HepG2 (cell line): ENCODE measurements around the gene SH3PXD2A. TPM values are rescaled to one million over a fixed set of nuclear protein-coding genes. Genes with fewer than 3 reads are reported as not detected.

ENCODE experiments used
- CCAR2 ChIP-seq: fragments of 200-400 bp; formaldehyde crosslinking; optimal IDR thresholded peaks from 2 replicates; pipeline ENCODE3; 2018; ENCODE audit warnings: low read depth, mild to moderate bottlenecking, low read length, moderate library complexity
- EP300 ChIP-seq, 3 experiments: sonication (generic) in 1 of 3; formaldehyde crosslinking in 1 of 3; IDR thresholded peaks; 2 replicates each; pipeline versions ENCODE4 v1.5.1 to v1.6.1; 2011 to 2020; ENCODE audit warnings: low read depth in 2 of 3, low read length in 2 of 3, borderline replicate concordance in 1 of 3, improper control_type of control experiment in 1 of 3, mild to moderate bottlenecking in 1 of 3, missing genetic modification reagents in 1 of 3, moderate library complexity in 1 of 3
- GMEB2 ChIP-seq: IDR thresholded peaks from 2 replicates; pipeline ENCODE4 v1.6.1; 2016; ENCODE audit warnings: missing biosample characterization, missing genetic modification reagents, low read depth
- KDM1A ChIP-seq: IDR thresholded peaks from 2 replicates; pipeline ENCODE4 v1.6.1; 2016; ENCODE audit warnings: missing compliant biosample characterization
- MYNN ChIP-seq: sonication (generic); formaldehyde crosslinking; IDR thresholded peaks from 2 replicates; pipeline ENCODE4 v1.4.0; 2020; ENCODE audit warnings: mild to moderate bottlenecking, low read depth, missing genetic modification reagents
- NPAS2 ChIP-seq: sonication (generic); formaldehyde crosslinking; IDR thresholded peaks from 2 replicates; pipeline ENCODE4 v1.8.0; 2022; ENCODE audit warnings: mild to moderate bottlenecking, missing genetic modification reagents, borderline replicate concordance
- REXO4 ChIP-seq: sonication (generic); formaldehyde crosslinking; IDR thresholded peaks from 2 replicates; pipeline ENCODE4 v1.8.0; 2022; ENCODE audit warnings: missing genetic modification reagents, mild to moderate bottlenecking, borderline replicate concordance
- SMC3 ChIP-seq: IDR thresholded peaks from 2 replicates; pipeline ENCODE4 v1.6.1; 2011; ENCODE audit warnings: low read length, improper control_type of control experiment
- SRY ChIP-seq: sonication (generic); formaldehyde crosslinking; IDR thresholded peaks from 2 replicates; pipeline ENCODE4 v1.8.0; 2022; ENCODE audit warnings: mild to moderate bottlenecking, missing genetic modification reagents
- TBX3 ChIP-seq: fragments of 450-650 bp; IDR thresholded peaks from 2 replicates; pipeline ENCODE4 v1.6.1; 2017; ENCODE audit warnings: antibody characterized with exemption, mild to moderate bottlenecking, inconsistent platforms, borderline replicate concordance
- ZBTB20 ChIP-seq: sonication (generic); formaldehyde crosslinking; IDR thresholded peaks from 2 replicates; pipeline ENCODE4 v1.8.1; 2023; ENCODE audit warnings: missing genetic modification reagents, low read depth, mild to moderate bottlenecking, borderline replicate concordance
- ZBTB49 ChIP-seq: sonication (generic); formaldehyde crosslinking; IDR thresholded peaks from 2 replicates; pipeline ENCODE4 v1.4.0; 2020; ENCODE audit warnings: missing genetic modification reagents, borderline replicate concordance
- ZNF407 ChIP-seq: sonication (generic); formaldehyde crosslinking; IDR thresholded peaks from one replicate; pipeline ENCODE4 v1.5.1; 2020; ENCODE audit warnings: mild to moderate bottlenecking, missing genetic modification reagents; ENCODE audit errors: not compliant biosample characterization
- polyA plus RNA-seq, 8 experiments: library from polyadenylated mRNA; depleted of rRNA in 3 of 8; stranded (reverse) in 7 of 8; unstranded in 1 of 8; fragments of >200 nt; fragmentation: Illumina TruSeq in 4 of 8; extraction: Trizol in 4 of 8; gene quantifications; 2 replicates each; pipeline versions ENCODE4 v1.2.1 to v1.2.3, GENCODE V29; 2011 to 2016; ENCODE audit warnings: low read depth in 4 of 8, missing spikeins in 1 of 8, mixed read lengths in 1 of 8; ENCODE audit not compliant: insufficient read depth in 1 of 8
- total RNA-seq, 5 experiments: library from RNA; depleted of rRNA; stranded (reverse); fragments of >200 nt; fragmentation: Illumina TruSeq; extraction: Trizol; gene quantifications; 2 replicates each; pipeline ENCODE4 v1.2.3, GENCODE V29; 2016; ENCODE audit warnings: low read depth in 1 of 5

Gene SH3PXD2A
- total and polyA plus RNA-seq, 2 of the 13 experiments (the other 11 are each of a cell fraction or from before 2014, with no cell fraction given), result 11.1 to 11.3 TPM

GRCh38 chr10:103793920-103794883, 61.2 kb downstream of the SH3PXD2A start (continued):
- no peak for TF ChIP-seq ZBTB49 (CRISPR knock-in tag)
- peak; percentile 30 for TF ChIP-seq ZNF407 (CRISPR knock-in tag)
- TF ChIP-seq REXO4 (CRISPR knock-in tag), result no peak
- TF ChIP-seq EP300 (IDR thresholded peaks at IDR 0.05; ENCODE audit: low read depth in 2 of 2, low read length in 2 of 2), result peak; percentile 98 to 100
- peak; percentile 99 for TF ChIP-seq EP300 (CRISPR knock-in tag; IDR thresholded peaks at IDR 0.05; ENCODE audit: borderline replicate concordance)
- no peak; the same call in 1 of the 2 replicates for TF ChIP-seq GMEB2 (CRISPR knock-in tag)
- peak; percentile 86; the same call in 1 of the 2 replicates for TF ChIP-seq TBX3
- TF ChIP-seq MYNN, result no peak
- no peak for TF ChIP-seq SRY (CRISPR knock-in tag)
- TF ChIP-seq ZBTB20, result peak; percentile 91; the same call in 1 of the 2 replicates
- TF ChIP-seq KDM1A (CRISPR knock-in tag), result peak; percentile 87
- TF ChIP-seq SMC3, result peak; percentile 58
- TF ChIP-seq NPAS2, result no peak
- TF ChIP-seq CCAR2, result no peak
